Hepatocyte (in vitro differentiated cells): ENCODE data around the gene TEX11. TPM values are rescaled to one million over a fixed set of nuclear protein-coding genes. Genes with fewer than 3 reads are reported as not detected.
"Not testable (repeated sequence)": the region's sequence is repeated elsewhere in the genome, so short reads cannot be mapped to it uniquely, and the experiment has no call there.

ENCODE experiments used
- DNase-seq: peaks from one replicate; pipeline ENCODE4 v3.0.0-alpha.2; 2016; ENCODE audit warnings: low spot score
- H2AFZ ChIP-seq: fragments of 200-600 bp; sonication (generic); 2 replicates; pipeline ENCODE4 v1.6.0; 2016; ENCODE audit warnings: antibody characterized with exemption, mild to moderate bottlenecking
- H3K27ac ChIP-seq: fragments of 200-600 bp; sonication (generic); 2 replicates; pipeline ENCODE4 v1.5.1; 2016; ENCODE audit warnings: mild to moderate bottlenecking
- H3K27me3 ChIP-seq: fragments of 200-600 bp; sonication (generic); 2 replicates; pipeline ENCODE4 v1.6.1; 2016
- H3K36me3 ChIP-seq: fragments of 200-600 bp; sonication (generic); replicated peaks from 2 replicates; pipeline ENCODE4 v1.5.1; 2016; ENCODE audit warnings: low read depth; ENCODE audit not compliant: insufficient read depth
- H3K4me1 ChIP-seq: fragments of 200-600 bp; sonication (generic); 2 replicates; pipeline ENCODE4 v1.5.1; 2016; ENCODE audit warnings: mild to moderate bottlenecking, moderate library complexity; ENCODE audit not compliant: insufficient read depth
- H3K4me2 ChIP-seq: fragments of 200-600 bp; sonication (generic); 2 replicates; pipeline ENCODE4 v1.6.0; 2016
- H3K4me3 ChIP-seq: fragments of 200-600 bp; sonication (generic); 2 replicates; pipeline ENCODE4 v1.5.1; 2016; ENCODE audit warnings: mild to moderate bottlenecking
- H3K79me2 ChIP-seq: fragments of 200-600 bp; sonication (generic); 2 replicates; pipeline ENCODE4 v1.6.0; 2017; ENCODE audit warnings: mild to moderate bottlenecking
- H3K9me2 ChIP-seq: fragments of 200-600 bp; sonication (generic); replicated peaks from 2 replicates; pipeline ENCODE4 v1.6.0; 2017; ENCODE audit warnings: mild to moderate bottlenecking; ENCODE audit not compliant: insufficient read depth
- H3K9me3 ChIP-seq: fragments of 200-600 bp; sonication (generic); 2 replicates; pipeline ENCODE4 v1.5.1; 2016; ENCODE audit warnings: low read depth, mild to moderate bottlenecking
- H4K20me1 ChIP-seq: fragments of 200-600 bp; sonication (generic); 2 replicates; pipeline ENCODE4 v1.6.0; 2016; ENCODE audit warnings: mild to moderate bottlenecking; ENCODE audit not compliant: insufficient read depth, poor library complexity, severe bottlenecking
- CTCF ChIP-seq: fragments of 200-600 bp; sonication (generic); IDR thresholded peaks from 2 replicates; pipeline ENCODE4 v1.5.1; 2016; ENCODE audit warnings: antibody characterized with exemption, mild to moderate bottlenecking; ENCODE audit not compliant: poor library complexity
- EZH2 ChIP-seq: fragments of 200-600 bp; sonication (generic); IDR thresholded peaks from 2 replicates; pipeline ENCODE4 v1.6.1; 2016; ENCODE audit warnings: antibody characterized with exemption, mild to moderate bottlenecking, borderline replicate concordance
- EZH2phosphoT487 ChIP-seq: fragments of 200-600 bp; sonication (generic); IDR thresholded peaks from one replicate; pipeline ENCODE4 v1.6.1; 2018; ENCODE audit warnings: antibody characterized with exemption, mild to moderate bottlenecking, low read depth, moderate library complexity; ENCODE audit not compliant: unreplicated experiment, severe bottlenecking
- WGBS: methylation state at CpG from one replicate; pipeline ENCODE4 v1.1.6; 2016; ENCODE audit warnings: low lambda C conversion rate; ENCODE audit errors: missing lambda C conversion rate; 5-methylcytosine and 5-hydroxymethylcytosine counted together
- polyA plus RNA-seq: library from polyadenylated mRNA; unstranded; fragments of >200 nt; fragmentation: Nextera tagmentation; extraction: Ambion mirVana; gene quantifications from 2 replicates; pipeline ENCODE4 v1.2.1, GENCODE V29; 2016
- total RNA-seq: library from RNA; depleted of rRNA; stranded (reverse); fragments of >200 nt; gene quantifications from 2 replicates; pipeline ENCODE4 v1.2.3, GENCODE V29; 2014

The TEX11 gene
- total and polyA plus RNA-seq, 2 experiments from 2014 or later, result 0.20 TPM; not detected in 1

- Histone ChIP-seq H3K9me3 (no peaks in the 10 kb centered on the region), H3K4me3 (no peak overlapping the region), H3K4me1 (no peaks in the 10 kb centered on the region), H3K9me2 (no peaks in the 10 kb centered on the region), H3K27ac (no peak overlapping the region), H2AFZ (no peak overlapping the region), H3K36me3 (no peaks in the 10 kb centered on the region), H3K27me3 (no peaks in the 10 kb centered on the region), H3K4me2 (no peak overlapping the region), H3K79me2 (no peaks in the 10 kb centered on the region), H4K20me1 (no peaks in the 10 kb centered on the region)
- no peak for TF ChIP-seq CTCF
- TF ChIP-seq EZH2, result no peak
- TF ChIP-seq EZH2phosphoT487, result no peak
- WGBS, result 88% methylated on average over 11 of the region's 11 CpGs
- DNase-seq, result no peak
Measured at GRCh38 chrX:70907900-70908299, 611 bp downstream of the TEX11 start.

GRCh38 chrX:70901465-70901864 lies 7.0 kb downstream of the TEX11 start:
- 63% methylated on average over 7 of the region's 7 CpGs for WGBS

GRCh38 chrX:70890441-70890840 lies 18.1 kb downstream of the TEX11 start:
- not testable (repeated sequence) for H3K27me3 ChIP-seq, H2AFZ ChIP-seq, H3K9me2 ChIP-seq, H3K79me2 ChIP-seq, DNase-seq, H3K36me3 ChIP-seq, H3K9me3 ChIP-seq, H3K4me3 ChIP-seq, H3K4me1 ChIP-seq, H4K20me1 ChIP-seq, H3K27ac ChIP-seq, H3K4me2 ChIP-seq
- WGBS, result 54% methylated on average over 6 of the region's 6 CpGs

More at GRCh38 chrX:70901465-70901864, 7.0 kb downstream of the TEX11 start:
- H3K79me2 ChIP-seq, result no peaks in the 10 kb centered on the region
- H3K4me2 ChIP-seq, result no peak overlapping the region
- no peaks in the 10 kb centered on the region for H3K4me1 ChIP-seq
- H3K9me3 ChIP-seq, result no peaks in the 10 kb centered on the region
- no peak overlapping the region for H3K27ac ChIP-seq
- TF ChIP-seq EZH2phosphoT487 (no peak), EZH2 (no peak), CTCF (no peak)
- no peak overlapping the region for H3K4me3 ChIP-seq
- no peak for DNase-seq
- H4K20me1 ChIP-seq, result no peaks in the 10 kb centered on the region
- H3K36me3 ChIP-seq, result no peaks in the 10 kb centered on the region
- H2AFZ ChIP-seq, result no peak overlapping the region
- no peaks in the 10 kb centered on the region for H3K27me3 ChIP-seq
- no peaks in the 10 kb centered on the region for H3K9me2 ChIP-seq

- H3K9me2 ChIP-seq, result no peaks in the 10 kb centered on the region
- no peaks in the 10 kb centered on the region for H3K9me3 ChIP-seq
- H3K4me3 ChIP-seq, result no peak overlapping the region
- no peaks in the 10 kb centered on the region for H3K79me2 ChIP-seq
- TF ChIP-seq CTCF (no peak), EZH2 (no peak), EZH2phosphoT487 (no peak)
- no peaks in the 10 kb centered on the region for H3K4me1 ChIP-seq
- H3K36me3 ChIP-seq, result no peaks in the 10 kb centered on the region
- WGBS, result 85% methylated on average over 2 of the region's 2 CpGs
- no peaks in the 10 kb centered on the region for H4K20me1 ChIP-seq
- H3K27ac ChIP-seq, result no peak overlapping the region
- no peak overlapping the region for H3K4me2 ChIP-seq
- DNase-seq, result no peak
- H2AFZ ChIP-seq, result no peak overlapping the region
- H3K27me3 ChIP-seq, result no peaks in the 10 kb centered on the region
Measured at GRCh38 chrX:70878902-70879301, 29.6 kb downstream of the TEX11 start.
